Loucy (cell line): ENCODE results near the gene PRDM5.

Experiments used
- H2AFZ ChIP-seq: fragments of 200-600 bp; sonication (generic); 2 replicates; pipeline ENCODE4 v1.6.0; 2016; ENCODE audit warnings: antibody characterized with exemption, mild to moderate bottlenecking, low read length, moderate library complexity
- H3F3A ChIP-seq: fragments of 200-600 bp; 2 replicates; pipeline ENCODE4 v1.6.0; 2016; ENCODE audit warnings: antibody characterized with exemption, low read depth, mild to moderate bottlenecking
- H3K27me3 ChIP-seq: fragments of 200-600 bp; sonication (generic); 2 replicates; pipeline ENCODE4 v1.6.1; 2014; ENCODE audit warnings: low read length, mild to moderate bottlenecking; ENCODE audit not compliant: insufficient read depth, poor library complexity, severe bottlenecking
- H3K36me3 ChIP-seq: fragments of 200-600 bp; sonication (generic); 2 replicates; pipeline ENCODE4 v1.6.1; 2016; ENCODE audit warnings: low read length; ENCODE audit not compliant: insufficient read depth
- H3K4me1 ChIP-seq: fragments of 200-600 bp; sonication (generic); 2 replicates; pipeline ENCODE4 v1.5.1; 2014; ENCODE audit warnings: low read length, mild to moderate bottlenecking; ENCODE audit not compliant: insufficient read depth, poor library complexity, severe bottlenecking
- H3K4me2 ChIP-seq: fragments of 200-600 bp; sonication (generic); 2 replicates; pipeline ENCODE4 v1.6.0; 2014; ENCODE audit warnings: antibody characterized with exemption, low read length, low read depth, mild to moderate bottlenecking; ENCODE audit not compliant: poor library complexity, severe bottlenecking
- H3K4me3 ChIP-seq: fragments of 200-600 bp; sonication (generic); 2 replicates; pipeline ENCODE4 v1.5.1; 2014; ENCODE audit warnings: low read length, mild to moderate bottlenecking, mixed read lengths; ENCODE audit not compliant: poor library complexity, severe bottlenecking
- H3K79me2 ChIP-seq: fragments of 200-600 bp; sonication (generic); 2 replicates; pipeline ENCODE4 v1.6.1; 2014; ENCODE audit warnings: low read length; ENCODE audit not compliant: insufficient read depth
- H3K9ac ChIP-seq: fragments of 200-600 bp; sonication (generic); 2 replicates; pipeline ENCODE4 v1.6.0; 2014; ENCODE audit warnings: mild to moderate bottlenecking, low read depth, low read length, moderate library complexity; ENCODE audit not compliant: poor library complexity, severe bottlenecking
- H3K9me2 ChIP-seq: fragments of 200-600 bp; sonication (generic); replicated peaks from 2 replicates; pipeline ENCODE4 v1.6.1; 2016; ENCODE audit warnings: low read depth, low read length, mixed read lengths
- H3K9me3 ChIP-seq: fragments of 200-600 bp; sonication (generic); 2 replicates; pipeline ENCODE4 v1.6.1; 2014; ENCODE audit warnings: mild to moderate bottlenecking, antibody characterized with exemption, low read length, low read depth; ENCODE audit not compliant: insufficient read depth
- H4K20me1 ChIP-seq: fragments of 200-600 bp; sonication (generic); 2 replicates; pipeline ENCODE4 v1.6.0; 2014; ENCODE audit warnings: antibody characterized with exemption, low read length, mild to moderate bottlenecking; ENCODE audit not compliant: insufficient read depth, poor library complexity, severe bottlenecking
- CTCF ChIP-seq: fragments of 200-600 bp; sonication (generic); conservative IDR thresholded peaks from 2 replicates; pipeline ENCODE4 v1.5.1; 2014; ENCODE audit warnings: mild to moderate bottlenecking, antibody characterized with exemption, low read length
- EZH2phosphoT487 ChIP-seq: fragments of 200-600 bp; IDR thresholded peaks from 2 replicates; pipeline ENCODE4 v1.6.1; 2018; ENCODE audit warnings: antibody characterized with exemption, mild to moderate bottlenecking, moderate library complexity, borderline replicate concordance

The PRDM5 gene

GRCh38 chr4:120939693-120940092 lies 17.2 kb upstream of the PRDM5 start:
- Histone ChIP-seq H3K79me2 (no peaks in the 10 kb centered on the region), H3K9me3 (no peaks in the 10 kb centered on the region), H3K4me1 (no peaks in the 10 kb centered on the region), H3K9me2 (no peaks in the 10 kb centered on the region), H3K4me2 (no peak overlapping the region), H3K36me3 (no peaks in the 10 kb centered on the region), H3K4me3 (no peak overlapping the region), H4K20me1 (no peaks in the 10 kb centered on the region), H3K27me3 (no peaks in the 10 kb centered on the region), H2AFZ (no peak overlapping the region), H3K9ac (no peak overlapping the region), H3F3A (no peaks in the 10 kb centered on the region)
- TF ChIP-seq EZH2phosphoT487 = no peak
- no peak for TF ChIP-seq CTCF

GRCh38 chr4:120929847-120930246 lies 7.3 kb upstream of the PRDM5 start:
- Histone ChIP-seq H3K27me3 (no peaks in the 10 kb centered on the region), H3K9me2 (no peaks in the 10 kb centered on the region), H3K4me1 (no peaks in the 10 kb centered on the region), H3K9ac (no peak overlapping the region), H2AFZ (no peak overlapping the region), H3K36me3 (no peaks in the 10 kb centered on the region), H3K9me3 (no peaks in the 10 kb centered on the region), H3K4me2 (no peak overlapping the region), H3F3A (no peaks in the 10 kb centered on the region), H4K20me1 (no peaks in the 10 kb centered on the region), H3K79me2 (no peaks in the 10 kb centered on the region), H3K4me3 (no peak overlapping the region)
- TF ChIP-seq EZH2phosphoT487 = no peak
- no peak for TF ChIP-seq CTCF

GRCh38 chr4:120927801-120928409 lies 5.4 kb upstream of the PRDM5 start:
- no peak for TF ChIP-seq CTCF
- no peak for TF ChIP-seq EZH2phosphoT487
- no peaks in the 10 kb centered on the region for H3K36me3 ChIP-seq
- no peak overlapping the region for H3K4me2 ChIP-seq
- no peak overlapping the region for H2AFZ ChIP-seq
- H3K9ac ChIP-seq = no peak overlapping the region
- H3K27me3 ChIP-seq = no peaks in the 10 kb centered on the region
- no peaks in the 10 kb centered on the region for H3F3A ChIP-seq
- no peaks in the 10 kb centered on the region for H4K20me1 ChIP-seq
- H3K4me1 ChIP-seq = no peaks in the 10 kb centered on the region
- H3K79me2 ChIP-seq = no peaks in the 10 kb centered on the region
- no peaks in the 10 kb centered on the region for H3K9me2 ChIP-seq
- H3K9me3 ChIP-seq = no peaks in the 10 kb centered on the region
- no peak overlapping the region for H3K4me3 ChIP-seq
